Gastrocnemius medialis (tissue), 4 donors: Measurements from ENCODE around the gene CENPO. TPM values are rescaled to one million over a fixed set of nuclear protein-coding genes. Genes with fewer than 3 reads are reported as not detected.

Experiments
- ATAC-seq, 2 donors: fragments of 150-250 bp; one replicate each; pipeline ENCODE4 v1.9.1; 2016
- DNase-seq, 2 donors: peaks; one replicate each; pipeline ENCODE4 v3.0.0-alpha.2; 2019
- H3K27ac ChIP-seq, 4 donors: fragments of 200-600 bp; sonication (generic); 1 replicate in 1 of 4; 2 replicates in 3 of 4; pipeline ENCODE4 v1.5.1; 2016 to 2018; ENCODE audit warnings: mild to moderate bottlenecking in 2 of 4, moderate library complexity in 1 of 4
- H3K27me3 ChIP-seq, 3 donors: fragments of 200-600 bp; sonication (generic) in 2 of 3; 1 replicate in 1 of 3; 2 replicates in 2 of 3; pipeline versions ENCODE4 v1.5.1 to v1.6.0; 2016 to 2019; ENCODE audit warnings: mild to moderate bottlenecking in 1 of 3, moderate library complexity in 1 of 3
- H3K36me3 ChIP-seq, 2 donors: fragments of 200-600 bp; sonication (generic) in 1 of 2; one replicate each; pipeline ENCODE4 v1.5.1; 2017 to 2018
- H3K4me1 ChIP-seq, 2 donors: fragments of 200-600 bp; sonication (generic) in 1 of 2; one replicate each; pipeline ENCODE4 v1.5.1; 2016 to 2017; ENCODE audit warnings: mild to moderate bottlenecking in 2 of 2
- H3K4me3 ChIP-seq, 4 donors: fragments of 200-600 bp; sonication (generic) in 3 of 4; 1 replicate in 1 of 4; 2 replicates in 3 of 4; pipeline ENCODE4 v1.5.1; 2016 to 2019; ENCODE audit warnings: mild to moderate bottlenecking in 2 of 4
- H3K9me3 ChIP-seq, 3 donors: fragments of 200-600 bp; sonication (generic) in 2 of 3; 1 replicate in 1 of 3; 2 replicates in 2 of 3; pipeline ENCODE4 v1.5.1; 2016 to 2019
- POLR2A ChIP-seq, 2 donors: fragments of 450-650 bp; IDR thresholded peaks; one replicate each; pipeline ENCODE4 v1.6.1; 2017; ENCODE audit warnings: antibody characterized with exemption in 2 of 2, mild to moderate bottlenecking in 2 of 2, moderate library complexity in 2 of 2
- in situ Hi-C, 4 donors: fragments of 200-750 bp; cut with MboI; loops; one replicate each; pipeline versions ENCODE4 v1.15.0 to v1.8.0; 2017; ENCODE audit warnings: low sequenced_read_pairs in 4 of 4
- intact Hi-C: fragments of 100-400 bp; cut with DNase I; formaldehyde crosslinking; loops from one replicate; pipeline ENCODE4 v1.15.1; 2023; ENCODE audit warnings: low total_unique reads
- total RNA-seq, 4 donors: library from RNA; depleted of rRNA; stranded (reverse); fragments of >200 nt; gene quantifications; one replicate each; pipeline versions ENCODE4 v1.1.0 to v1.2.3, GENCODE V29; 2016
- TF ChIP-seq, protein P1 (sequence below), 5 experiments: fragments of 450-650 bp in 3 of 5; fragments of 200-600 bp in 2 of 5; sonication (generic) in 2 of 5; IDR thresholded peaks in 4 of 5; conservative IDR thresholded peaks in 1 of 5; 1 replicate in 4 of 5; 2 replicates in 1 of 5; pipeline ENCODE4 v1.5.1; 2016 to 2019; ENCODE audit warnings: antibody characterized with exemption in 5 of 5, mild to moderate bottlenecking in 3 of 5, moderate library complexity in 3 of 5

Gene CENPO
- total RNA-seq, 4 donors from 2014 or later: 1.2 to 3.6 (median 2.7) TPM

DNA sequence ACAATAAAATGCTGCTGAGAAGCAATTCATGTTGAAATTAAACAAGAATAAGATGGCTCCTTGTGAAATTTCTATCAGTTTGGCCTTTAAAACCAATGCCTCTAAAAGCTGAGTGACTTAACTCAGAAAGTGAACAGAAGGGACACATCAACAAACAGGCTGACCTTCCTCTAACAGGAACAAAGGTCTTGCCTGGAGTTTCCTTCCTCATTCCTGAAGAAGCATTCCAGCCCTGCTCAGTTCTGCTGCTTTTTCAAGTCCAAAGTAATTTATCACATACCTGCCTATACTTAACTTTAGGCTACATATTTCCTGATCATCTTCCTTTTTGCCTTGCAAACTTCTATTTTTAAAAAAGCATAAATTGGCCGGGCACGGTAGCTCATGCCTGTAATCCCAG lies 14.1 kb upstream of the CENPO start:
- ATAC-seq (no peak), DNase-seq (no peak)
- Histone ChIP-seq H3K27ac (no peak overlapping the region), H3K4me3 (no peak overlapping the region), H3K4me1 (no peaks in the 10 kb centered on the region), H3K9me3 (no peaks in the 10 kb centered on the region), H3K36me3 (no peaks in the 10 kb centered on the region), H3K27me3 (no peaks in the 10 kb centered on the region)
- in situ Hi-C loops: loop anchor here in 1 of 4 donors (25.0 kb wide), 1 partner anchor 367 kb away; no protein-coding TSS in a partner anchor
- intact Hi-C loops: no loop called here
- TF ChIP-seq, protein P1, sequence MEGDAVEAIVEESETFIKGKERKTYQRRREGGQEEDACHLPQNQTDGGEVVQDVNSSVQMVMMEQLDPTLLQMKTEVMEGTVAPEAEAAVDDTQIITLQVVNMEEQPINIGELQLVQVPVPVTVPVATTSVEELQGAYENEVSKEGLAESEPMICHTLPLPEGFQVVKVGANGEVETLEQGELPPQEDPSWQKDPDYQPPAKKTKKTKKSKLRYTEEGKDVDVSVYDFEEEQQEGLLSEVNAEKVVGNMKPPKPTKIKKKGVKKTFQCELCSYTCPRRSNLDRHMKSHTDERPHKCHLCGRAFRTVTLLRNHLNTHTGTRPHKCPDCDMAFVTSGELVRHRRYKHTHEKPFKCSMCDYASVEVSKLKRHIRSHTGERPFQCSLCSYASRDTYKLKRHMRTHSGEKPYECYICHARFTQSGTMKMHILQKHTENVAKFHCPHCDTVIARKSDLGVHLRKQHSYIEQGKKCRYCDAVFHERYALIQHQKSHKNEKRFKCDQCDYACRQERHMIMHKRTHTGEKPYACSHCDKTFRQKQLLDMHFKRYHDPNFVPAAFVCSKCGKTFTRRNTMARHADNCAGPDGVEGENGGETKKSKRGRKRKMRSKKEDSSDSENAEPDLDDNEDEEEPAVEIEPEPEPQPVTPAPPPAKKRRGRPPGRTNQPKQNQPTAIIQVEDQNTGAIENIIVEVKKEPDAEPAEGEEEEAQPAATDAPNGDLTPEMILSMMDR (IDR thresholded peaks at IDR 0.05 in 4 of 5, conservative IDR thresholded peaks at IDR 0.05 in 1 of 5): no peak
- TF ChIP-seq POLR2A (IDR thresholded peaks at IDR 0.05): no peak

DNA sequence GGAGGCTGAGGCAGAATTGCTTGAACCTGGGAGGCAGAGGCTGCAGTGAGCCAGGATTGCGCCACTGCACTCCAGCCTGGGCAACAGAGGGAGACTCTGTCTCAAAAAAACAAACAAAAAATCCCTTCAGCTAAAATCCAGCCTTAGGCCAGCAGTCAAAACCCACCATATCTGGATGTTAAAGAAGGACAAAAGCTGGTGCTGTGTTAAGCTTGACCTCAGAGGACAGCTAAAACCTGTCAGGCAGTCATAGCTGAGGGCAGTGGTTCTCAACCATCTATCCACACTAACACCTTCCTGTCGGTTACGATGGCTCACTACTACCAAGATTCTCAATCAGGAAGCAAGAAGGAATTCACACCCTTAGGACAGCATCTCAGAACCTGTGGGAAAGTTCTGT lies 9.6 kb upstream of the CENPO start:
- DNase-seq (no peak), ATAC-seq (no peak)
- Histone ChIP-seq H3K27me3 (no peaks in the 10 kb centered on the region), H3K4me3 (no peak overlapping the region), H3K9me3 (no peaks in the 10 kb centered on the region), H3K36me3 (no peaks in the 10 kb centered on the region), H3K4me1 (no peaks in the 10 kb centered on the region), H3K27ac (no peak overlapping the region)
- TF ChIP-seq, protein P1 (IDR thresholded peaks at IDR 0.05 in 4 of 5, conservative IDR thresholded peaks at IDR 0.05 in 1 of 5): no peak
- TF ChIP-seq POLR2A (IDR thresholded peaks at IDR 0.05): no peak
- in situ Hi-C loops (loop anchor here in 1 of 4 donors (25.0 kb wide), 1 partner anchor 371 kb away; no protein-coding TSS in a partner anchor), intact Hi-C loops (no loop called here)

GRCh38 chr2:24785671-24786321 lies 7.4 kb upstream of the CENPO start:
- no peaks in the 10 kb centered on the region for H3K36me3 ChIP-seq
- intact Hi-C loops: no loop called here
- no peaks in the 10 kb centered on the region for H3K4me1 ChIP-seq
- in situ Hi-C loops: loop anchor here in 1 of 4 donors (25.0 kb wide), 1 partner anchor 373 kb away; no protein-coding TSS in a partner anchor
- no peak for TF ChIP-seq POLR2A (IDR thresholded peaks at IDR 0.05)
- TF ChIP-seq, protein P1 (IDR thresholded peaks at IDR 0.05 in 4 of 5, conservative IDR thresholded peaks at IDR 0.05 in 1 of 5): no peak
- H3K27ac ChIP-seq: no peak overlapping the region
- H3K27me3 ChIP-seq: no peaks in the 10 kb centered on the region
- ATAC-seq: no peak
- no peaks in the 10 kb centered on the region for H3K9me3 ChIP-seq
- H3K4me3 ChIP-seq: no peak overlapping the region
- no peak for DNase-seq

GRCh38 chr2:24787532-24787931 lies 5.7 kb upstream of the CENPO start:
- intact Hi-C loops: no loop called here
- in situ Hi-C loops: loop anchor here in 1 of 4 donors (25.0 kb wide), 1 partner anchor 375 kb away; no protein-coding TSS in a partner anchor
- H3K36me3 ChIP-seq: no peaks in the 10 kb centered on the region

More at GRCh38 chr2:24787532-24787931, 5.7 kb upstream of the CENPO start:
- Histone ChIP-seq H3K27ac (no peak overlapping the region), H3K9me3 (no peaks in the 10 kb centered on the region), H3K4me3 (no peak overlapping the region), H3K4me1 (peaks cover 6 to 8% of the 10 kb centered on the region in 2 donors), H3K27me3 (no peaks in the 10 kb centered on the region)
- no peak for TF ChIP-seq POLR2A (IDR thresholded peaks at IDR 0.05)
- TF ChIP-seq, protein P1 (IDR thresholded peaks at IDR 0.05 in 4 of 5, conservative IDR thresholded peaks at IDR 0.05 in 1 of 5): no peak
- DNase-seq (no peak), ATAC-seq (no peak)
